OCI-LY1 (cell line): Measurements from ENCODE around the gene GJB6.

Source experiments
- H2AFZ ChIP-seq: fragments of 200-600 bp; sonication (generic), shearing (Covaris generic); 2 replicates; pipeline ENCODE4 v1.6.0; 2014; ENCODE audit warnings: antibody characterized with exemption, mild to moderate bottlenecking, low read length
- H3F3A ChIP-seq: fragments of 200-600 bp; sonication (generic), shearing (Covaris generic); 2 replicates; pipeline ENCODE4 v1.6.0; 2014; ENCODE audit warnings: mild to moderate bottlenecking, antibody characterized with exemption, low read length, moderate library complexity; ENCODE audit not compliant: insufficient read depth
- H3K27ac ChIP-seq: fragments of 200-600 bp; sonication (generic); 2 replicates; pipeline ENCODE4 v1.5.1; 2014; ENCODE audit warnings: low read length, mixed run types, mild to moderate bottlenecking, low read depth; ENCODE audit not compliant: poor library complexity, severe bottlenecking
- H3K27me3 ChIP-seq: fragments of 200-600 bp; sonication (generic); 2 replicates; pipeline ENCODE4 v1.6.0; 2014; ENCODE audit warnings: antibody characterized with exemption, mild to moderate bottlenecking, low read length, moderate library complexity; ENCODE audit not compliant: insufficient read depth
- H3K36me3 ChIP-seq: fragments of 200-600 bp; sonication (generic); 2 replicates; pipeline ENCODE4 v1.6.1; 2014; ENCODE audit warnings: mild to moderate bottlenecking, antibody characterized with exemption, low read length, moderate library complexity, mixed read lengths; ENCODE audit not compliant: insufficient read depth
- H3K4me1 ChIP-seq: fragments of 200-600 bp; sonication (generic); 2 replicates; pipeline ENCODE4 v1.5.1; 2014; ENCODE audit warnings: mild to moderate bottlenecking, low read length, moderate library complexity; ENCODE audit not compliant: insufficient read depth, severe bottlenecking
- H3K4me2 ChIP-seq: fragments of 200-600 bp; sonication (generic), shearing (Covaris generic); 2 replicates; pipeline ENCODE4 v1.6.1; 2014; ENCODE audit warnings: low read length
- H3K4me3 ChIP-seq: fragments of 200-600 bp; sonication (generic); 2 replicates; pipeline ENCODE4 v1.5.1; 2014; ENCODE audit warnings: low read length, low read depth, mild to moderate bottlenecking, mixed read lengths; ENCODE audit not compliant: poor library complexity, severe bottlenecking
- H3K79me2 ChIP-seq: fragments of 200-600 bp; shearing (Covaris generic); 2 replicates; pipeline ENCODE4 v1.6.1; 2016; ENCODE audit warnings: mixed run types, low read length, mixed read lengths; ENCODE audit not compliant: insufficient read depth
- H3K9ac ChIP-seq: fragments of 200-600 bp; sonication (generic), shearing (Covaris generic); 2 replicates; pipeline ENCODE4 v1.6.1; 2014; ENCODE audit warnings: mild to moderate bottlenecking, low read length, mixed read lengths
- H3K9me2 ChIP-seq: fragments of 200-600 bp; sonication (generic), shearing (Covaris generic); 2 replicates; pipeline ENCODE4 v1.6.1; 2014; ENCODE audit warnings: low read depth, mild to moderate bottlenecking, low read length, mixed read lengths
- H3K9me3 ChIP-seq: fragments of 200-600 bp; shearing (Covaris generic); 2 replicates; pipeline ENCODE4 v1.6.1; 2014; ENCODE audit warnings: low read length, mixed read lengths
- H4K20me1 ChIP-seq: fragments of 200-600 bp; sonication (generic), shearing (Covaris generic); 2 replicates; pipeline ENCODE4 v1.6.0; 2016; ENCODE audit warnings: mild to moderate bottlenecking, low read length; ENCODE audit not compliant: insufficient read depth
- CTCF ChIP-seq: fragments of 200-600 bp; sonication (generic), shearing (Covaris generic); IDR thresholded peaks from 2 replicates; pipeline ENCODE4 v1.5.1; 2017; ENCODE audit warnings: mild to moderate bottlenecking, antibody characterized with exemption, low read length, moderate library complexity, mixed read lengths
- EZH2 ChIP-seq: fragments of 200-600 bp; sonication (generic), shearing (Covaris generic); IDR thresholded peaks from 2 replicates; pipeline ENCODE4 v1.8.0; 2017; ENCODE audit warnings: borderline replicate concordance, mixed run types, mild to moderate bottlenecking, antibody characterized with exemption, low read length, moderate library complexity, mixed read lengths

Gene GJB6

GRCh38 chr13:20219577-20219976 lies 12.5 kb downstream of the GJB6 start:
- Histone ChIP-seq H3K4me1 (no peaks in the 10 kb centered on the region), H2AFZ (no peak overlapping the region), H3K27ac (no peak overlapping the region), H4K20me1 (no peaks in the 10 kb centered on the region), H3K27me3 (no peaks in the 10 kb centered on the region), H3K9me3 (no peaks in the 10 kb centered on the region), H3K9me2 (no peaks in the 10 kb centered on the region), H3K9ac (no peak overlapping the region), H3K4me2 (no peak overlapping the region), H3F3A (no peaks in the 10 kb centered on the region), H3K4me3 (no peak overlapping the region), H3K79me2 (no peaks in the 10 kb centered on the region), H3K36me3 (no peaks in the 10 kb centered on the region)
- TF ChIP-seq EZH2 (no peak), CTCF (no peak)

- Histone ChIP-seq H3K9me2 (no peaks in the 10 kb centered on the region), H2AFZ (no peak overlapping the region), H3F3A (no peaks in the 10 kb centered on the region), H4K20me1 (no peaks in the 10 kb centered on the region), H3K9ac (no peak overlapping the region), H3K4me1 (no peaks in the 10 kb centered on the region), H3K4me2 (no peak overlapping the region), H3K4me3 (no peak overlapping the region), H3K27ac (no peak overlapping the region), H3K79me2 (no peaks in the 10 kb centered on the region), H3K9me3 (no peaks in the 10 kb centered on the region), H3K36me3 (no peaks in the 10 kb centered on the region), H3K27me3 (no peaks in the 10 kb centered on the region)
- TF ChIP-seq CTCF (no peak), EZH2 (no peak)
Observed at GRCh38 chr13:20217168-20217567, 15.0 kb downstream of the GJB6 start.

GRCh38 chr13:20209948-20210347 lies 22.2 kb downstream of the GJB6 start:
- Histone ChIP-seq H3K4me3 (no peak overlapping the region), H3K9ac (no peak overlapping the region), H3K79me2 (no peaks in the 10 kb centered on the region), H3K4me2 (no peak overlapping the region), H3K9me2 (no peaks in the 10 kb centered on the region), H3K27me3 (0 out of 2 replicates have a peak, but pooled peaks cover 3% of the 10 kb centered on the region), H3K27ac (no peak overlapping the region), H2AFZ (no peak overlapping the region), H3K4me1 (no peaks in the 10 kb centered on the region), H3K9me3 (no peaks in the 10 kb centered on the region), H3K36me3 (no peaks in the 10 kb centered on the region), H4K20me1 (no peaks in the 10 kb centered on the region), H3F3A (no peaks in the 10 kb centered on the region)
- no peak for TF ChIP-seq EZH2
- TF ChIP-seq CTCF, result no peak
